Duodenal mucosa (tissue), 2 donors: ENCODE data around the gene TMEM184C.

Experiments
- H3K27ac ChIP-seq: one replicate; pipeline ENCODE4 v1.7.0; 2013; ENCODE audit warnings: low read depth, low read length
- H3K27me3 ChIP-seq, 2 donors: one replicate each; pipeline ENCODE4 v1.7.0; 2013; ENCODE audit warnings: low read length in 2 of 2, control low read depth in 1 of 2; ENCODE audit not compliant: insufficient read depth in 2 of 2, control insufficient read depth in 1 of 2
- H3K36me3 ChIP-seq, 2 donors: one replicate each; pipeline ENCODE4 v1.7.0; 2013; ENCODE audit warnings: low read length in 2 of 2, control low read depth in 1 of 2; ENCODE audit not compliant: insufficient read depth in 2 of 2, control insufficient read depth in 1 of 2
- H3K4me1 ChIP-seq, 2 donors: one replicate each; pipeline ENCODE4 v1.7.0; 2013; ENCODE audit warnings: low read length in 2 of 2, control low read depth in 1 of 2; ENCODE audit not compliant: insufficient read depth in 2 of 2, control insufficient read depth in 1 of 2
- H3K4me3 ChIP-seq, 2 donors: one replicate each; pipeline ENCODE4 v1.7.0; 2013; ENCODE audit warnings: low read length in 2 of 2, low read depth in 1 of 2
- H3K9ac ChIP-seq, 2 donors: one replicate each; pipeline ENCODE4 v1.7.0; 2013; ENCODE audit warnings: low read length in 2 of 2, low read depth in 1 of 2
- H3K9me3 ChIP-seq, 2 donors: one replicate each; pipeline ENCODE4 v1.7.0; 2013; ENCODE audit warnings: low read length in 2 of 2, control low read depth in 1 of 2; ENCODE audit not compliant: control insufficient read depth in 1 of 2

The TMEM184C gene

DNA sequence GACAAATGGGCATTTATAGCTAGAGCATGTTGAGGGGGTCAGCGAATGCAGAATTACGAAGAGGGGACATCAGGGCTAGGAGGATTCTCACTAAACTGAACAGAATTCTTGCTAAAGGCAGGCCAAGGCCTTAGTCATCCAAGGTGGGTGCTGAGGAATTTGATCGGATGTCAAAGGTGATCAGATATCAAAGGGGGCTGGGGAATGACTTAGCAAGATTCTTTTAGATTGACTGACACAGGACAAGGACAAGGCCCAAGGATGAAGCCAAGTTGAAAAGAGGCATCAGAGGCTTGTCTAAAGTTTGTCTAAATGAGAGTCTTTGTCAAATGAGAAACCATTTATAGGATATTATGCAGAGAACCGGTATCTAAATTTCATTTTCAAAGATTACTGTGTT, 9.7 kb downstream of the TMEM184C start:
- Histone ChIP-seq H3K36me3 (peaks cover 3 to 56% of the 10 kb centered on the region in 2 donors), H3K4me3 (no peak overlapping the region), H3K27ac (no peak overlapping the region)

DNA sequence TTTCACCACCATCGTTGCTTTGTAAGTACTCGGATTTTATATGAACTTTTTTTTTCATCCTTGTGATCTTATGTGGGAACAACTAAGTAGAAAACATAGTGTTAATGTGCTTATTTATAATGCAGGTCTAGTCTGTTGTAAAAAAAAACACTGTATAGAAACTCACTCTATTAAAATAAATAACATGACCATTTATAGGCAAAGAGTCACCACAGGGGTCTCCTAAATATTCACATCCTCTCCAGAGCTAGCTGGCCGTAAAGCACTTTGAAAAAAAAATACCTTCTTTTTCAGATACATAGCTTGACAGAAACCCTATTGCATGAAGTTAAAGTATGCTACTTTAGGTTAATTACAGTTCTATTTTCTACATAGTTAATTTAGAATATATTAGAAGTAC, 11.2 kb downstream of the TMEM184C start:
- H3K27ac ChIP-seq: no peak overlapping the region
- H3K4me1 ChIP-seq: no peaks in the 10 kb centered on the region
- H3K4me3 ChIP-seq: no peak overlapping the region
- H3K36me3 ChIP-seq: peaks cover 8 to 60% of the 10 kb centered on the region in 2 donors
- no peak overlapping the region for H3K9ac ChIP-seq
- no peaks in the 10 kb centered on the region for H3K9me3 ChIP-seq
- H3K27me3 ChIP-seq: no peaks in the 10 kb centered on the region

More for the DNA sequence above, 9.7 kb downstream of the TMEM184C start:
- Histone ChIP-seq H3K4me1 (no peaks in the 10 kb centered on the region), H3K9me3 (no peaks in the 10 kb centered on the region), H3K9ac (no peak overlapping the region), H3K27me3 (no peaks in the 10 kb centered on the region)

DNA sequence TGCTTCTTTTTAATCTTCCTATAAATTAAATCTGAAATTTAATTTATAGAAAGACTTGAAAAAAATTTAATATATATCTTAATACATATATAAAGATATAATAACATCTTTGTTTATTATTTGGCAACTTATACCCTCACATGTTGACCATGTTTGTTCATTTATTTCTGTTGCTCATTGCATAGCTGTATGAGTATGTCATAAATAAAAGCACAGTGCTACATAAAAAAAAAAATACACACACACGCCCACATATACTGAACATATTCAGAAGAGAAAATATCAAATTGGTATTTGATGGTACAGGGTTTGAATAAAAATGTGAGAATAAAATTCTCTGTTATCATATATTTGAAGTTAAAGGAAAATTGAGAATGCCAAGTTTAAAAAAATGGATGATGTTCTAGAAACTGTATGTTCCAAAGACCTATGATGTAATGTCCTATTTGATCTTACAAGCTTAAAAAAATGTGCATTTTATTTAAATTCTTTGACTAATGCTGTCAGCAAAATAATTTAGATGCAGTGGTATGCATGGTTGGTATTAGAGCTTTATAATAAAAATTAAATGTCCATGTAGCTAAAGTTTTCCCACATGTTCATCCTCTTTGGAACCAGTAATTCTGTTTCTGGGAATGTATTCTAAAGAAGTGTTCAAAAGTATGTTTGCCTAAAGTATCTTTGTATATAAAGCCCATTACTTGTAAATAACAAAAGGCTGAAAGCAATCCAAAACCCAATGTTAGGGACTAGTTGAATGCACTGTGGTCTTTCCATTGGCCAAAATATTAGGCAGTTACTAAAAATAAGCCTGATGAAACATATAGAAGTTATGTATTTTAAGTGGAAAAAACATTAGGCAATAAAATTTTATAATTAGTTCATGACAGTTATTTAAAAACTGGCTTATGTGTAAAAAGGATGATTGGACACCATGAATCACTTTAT, 12.9 kb downstream of the TMEM184C start:
- H3K4me1 ChIP-seq: no peaks in the 10 kb centered on the region
- no peaks in the 10 kb centered on the region for H3K27me3 ChIP-seq
- H3K4me3 ChIP-seq: no peak overlapping the region
- no peaks in the 10 kb centered on the region for H3K9me3 ChIP-seq
- H3K36me3 ChIP-seq: peaks cover 12 to 60% of the 10 kb centered on the region in 2 donors
- H3K27ac ChIP-seq: no peak overlapping the region
- H3K9ac ChIP-seq: no peak overlapping the region

DNA sequence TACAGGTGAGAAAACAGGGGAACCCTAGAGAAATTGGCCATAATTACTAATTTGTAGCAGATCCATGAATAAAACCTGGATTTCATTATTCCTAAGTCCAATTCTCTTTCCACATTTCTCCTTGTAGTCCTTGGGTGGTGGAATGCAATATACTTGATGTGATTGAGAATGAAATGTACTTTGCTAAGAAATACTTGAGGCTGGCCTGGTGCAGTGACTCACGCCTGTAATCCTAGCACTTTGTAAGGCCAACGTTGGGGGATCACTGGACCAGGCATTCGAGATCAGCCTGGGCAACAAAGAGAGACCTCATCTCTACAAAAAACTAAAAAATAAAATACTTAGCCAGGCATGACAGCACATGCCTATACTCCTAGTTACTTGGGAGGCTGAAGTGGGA, 15.9 kb downstream of the TMEM184C start:
- H3K9ac ChIP-seq: no peak overlapping the region
- H3K27ac ChIP-seq: no peak overlapping the region
- no peaks in the 10 kb centered on the region for H3K4me1 ChIP-seq
- H3K36me3 ChIP-seq: peaks cover 17 to 46% of the 10 kb centered on the region in 2 donors
- no peaks in the 10 kb centered on the region for H3K9me3 ChIP-seq
- H3K27me3 ChIP-seq: no peaks in the 10 kb centered on the region
- no peak overlapping the region for H3K4me3 ChIP-seq

DNA sequence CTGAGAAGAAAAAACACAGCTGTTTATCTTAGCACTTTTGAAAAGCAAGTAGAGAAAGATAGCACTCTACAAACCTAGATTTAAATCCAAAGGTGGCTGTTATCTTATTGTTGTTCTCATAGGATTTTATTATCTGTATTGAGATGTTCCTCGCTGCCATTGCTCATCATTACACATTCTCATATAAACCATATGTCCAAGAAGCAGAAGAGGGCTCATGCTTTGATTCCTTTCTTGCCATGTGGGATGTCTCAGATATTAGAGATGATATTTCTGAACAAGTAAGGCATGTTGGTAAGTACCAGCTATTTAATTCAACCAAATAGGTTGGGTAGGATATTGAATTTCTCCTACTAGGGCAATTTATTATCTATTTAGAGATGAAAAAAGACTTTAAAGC, 16.4 kb downstream of the TMEM184C start:
- H3K4me3 ChIP-seq: no peak overlapping the region
- H3K9me3 ChIP-seq: no peaks in the 10 kb centered on the region
- H3K36me3 ChIP-seq: peaks cover 17 to 41% of the 10 kb centered on the region in 2 donors
- H3K27ac ChIP-seq: no peak overlapping the region
- H3K4me1 ChIP-seq: no peaks in the 10 kb centered on the region
- no peak overlapping the region for H3K9ac ChIP-seq
- H3K27me3 ChIP-seq: no peaks in the 10 kb centered on the region

DNA sequence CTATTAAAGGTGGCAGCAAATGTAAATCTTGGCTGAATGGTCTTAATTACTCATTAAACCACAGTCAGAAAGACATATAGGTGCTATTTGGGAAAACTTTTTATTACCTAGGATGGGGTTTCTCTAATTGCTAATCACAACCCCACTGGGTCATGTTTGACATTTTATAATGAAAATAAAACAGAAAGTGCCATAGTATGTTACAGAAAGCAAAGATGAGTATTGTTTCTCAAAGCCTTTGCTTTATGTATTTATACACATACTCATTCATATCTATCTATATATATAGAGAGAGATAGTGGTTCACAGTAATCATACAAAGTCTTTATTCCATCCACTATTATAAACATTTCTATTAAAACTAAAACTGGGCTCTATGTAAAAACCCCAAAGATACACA, 18.2 kb downstream of the TMEM184C start:
- H3K27me3 ChIP-seq: no peaks in the 10 kb centered on the region
- H3K4me1 ChIP-seq: no peaks in the 10 kb centered on the region
- peaks cover 17 to 33% of the 10 kb centered on the region in 2 donors for H3K36me3 ChIP-seq
- no peak overlapping the region for H3K9ac ChIP-seq
- H3K9me3 ChIP-seq: no peaks in the 10 kb centered on the region
- no peak overlapping the region for H3K4me3 ChIP-seq
- no peak overlapping the region for H3K27ac ChIP-seq

DNA sequence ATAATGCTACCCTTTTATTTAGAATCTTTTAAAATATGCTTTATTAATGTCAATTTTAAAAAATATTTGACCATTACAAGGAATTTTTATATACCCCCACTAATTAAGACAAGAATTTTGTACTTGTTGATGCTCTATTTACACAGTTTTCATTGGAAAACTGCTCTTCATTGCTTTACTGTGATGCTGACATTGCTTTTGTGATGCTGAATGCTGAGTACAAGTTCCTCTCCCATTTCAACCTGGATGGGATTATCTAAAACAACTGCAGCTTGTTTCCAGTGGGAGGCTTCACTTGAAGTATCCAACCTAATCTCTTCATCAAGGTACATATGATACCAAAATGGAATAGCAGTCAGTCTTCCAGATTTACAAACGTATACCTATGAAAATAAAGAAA, 21.2 kb downstream of the TMEM184C start:
- H3K9me3 ChIP-seq: no peaks in the 10 kb centered on the region
- H3K9ac ChIP-seq: no peak overlapping the region
- peaks cover 12 to 39% of the 10 kb centered on the region in 2 donors for H3K36me3 ChIP-seq
- H3K27me3 ChIP-seq: no peaks in the 10 kb centered on the region
- H3K27ac ChIP-seq: no peak overlapping the region
- no peak overlapping the region for H3K4me3 ChIP-seq
- H3K4me1 ChIP-seq: no peaks in the 10 kb centered on the region

DNA sequence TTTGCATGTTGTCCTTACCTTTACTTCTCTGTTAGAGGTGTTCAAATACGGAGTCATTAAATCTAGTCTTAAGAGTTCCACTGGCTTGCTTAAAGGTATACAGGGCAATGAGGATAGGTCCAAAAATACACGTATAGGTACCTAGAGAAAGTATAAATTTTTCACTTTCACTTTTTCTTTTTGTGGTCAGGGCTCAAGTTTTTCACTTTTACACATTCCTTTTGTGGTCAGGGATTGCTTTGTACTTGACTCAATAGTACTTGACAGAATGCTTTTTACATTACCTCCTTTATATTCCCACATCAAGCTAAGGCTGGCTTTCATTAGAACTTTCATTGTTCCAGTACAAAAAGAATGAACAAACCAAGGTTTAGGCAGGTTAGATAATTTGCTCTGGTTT, 21.7 kb downstream of the TMEM184C start:
- Histone ChIP-seq H3K36me3 (peaks cover 12 to 38% of the 10 kb centered on the region in 2 donors), H3K4me1 (no peaks in the 10 kb centered on the region), H3K27me3 (no peaks in the 10 kb centered on the region), H3K4me3 (no peak overlapping the region), H3K9ac (no peak overlapping the region), H3K9me3 (no peaks in the 10 kb centered on the region), H3K27ac (no peak overlapping the region)

DNA sequence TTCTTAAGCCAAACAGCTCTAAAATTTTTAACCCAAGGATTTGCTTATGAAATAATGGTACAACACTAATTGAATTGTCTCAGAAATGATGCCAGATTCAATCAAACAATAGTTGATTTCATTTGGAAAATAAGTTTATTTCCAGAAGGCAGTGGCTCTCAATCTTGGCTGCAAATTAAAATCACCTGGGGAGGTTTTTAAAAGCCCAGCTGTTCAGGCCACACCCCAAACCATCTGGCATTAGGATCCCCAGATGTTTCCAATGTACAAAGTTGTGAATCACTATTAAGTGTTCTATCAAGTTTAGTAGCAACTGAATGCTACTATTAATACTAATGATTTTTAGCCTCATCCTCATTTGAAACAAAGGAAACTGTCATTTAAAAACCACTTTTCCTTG, 22.2 kb downstream of the TMEM184C start:
- H3K27me3 ChIP-seq: no peaks in the 10 kb centered on the region
- no peak overlapping the region for H3K27ac ChIP-seq
- H3K9me3 ChIP-seq: no peaks in the 10 kb centered on the region
- no peak overlapping the region for H3K9ac ChIP-seq
- H3K4me1 ChIP-seq: no peaks in the 10 kb centered on the region
- no peak overlapping the region for H3K4me3 ChIP-seq
- peaks cover 8 to 34% of the 10 kb centered on the region in 2 donors for H3K36me3 ChIP-seq

DNA sequence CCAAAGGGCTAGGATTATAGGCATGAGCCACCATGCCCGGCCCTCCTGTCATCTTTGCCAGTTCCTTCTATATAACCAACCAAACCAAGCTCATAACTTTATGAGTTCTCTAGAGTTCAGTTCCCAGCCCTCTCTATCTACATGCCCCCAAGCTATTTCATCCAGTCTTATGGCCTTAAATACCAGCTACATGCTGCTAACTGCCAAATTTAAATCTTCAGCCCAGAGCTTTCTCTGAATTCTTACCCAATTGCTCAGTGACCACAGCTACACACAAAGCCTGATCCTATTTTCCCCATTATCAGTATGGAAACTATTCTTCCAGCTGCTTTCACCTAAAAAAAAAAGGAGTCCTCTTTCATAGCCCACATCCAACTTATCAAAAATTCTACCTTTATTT, 23.1 kb downstream of the TMEM184C start:
- Histone ChIP-seq H3K27ac (no peak overlapping the region), H3K4me1 (no peaks in the 10 kb centered on the region), H3K4me3 (no peak overlapping the region), H3K36me3 (peaks cover 8 to 27% of the 10 kb centered on the region in 2 donors), H3K9me3 (no peaks in the 10 kb centered on the region), H3K9ac (no peak overlapping the region), H3K27me3 (no peaks in the 10 kb centered on the region)
